Measurements from ENCODE around the gene NUP37.
"Not testable (repeated sequence)": the region's sequence is repeated elsewhere in the genome, so short reads cannot be mapped to it uniquely, and the experiment has no call there.

NUP37 gene, protein sequence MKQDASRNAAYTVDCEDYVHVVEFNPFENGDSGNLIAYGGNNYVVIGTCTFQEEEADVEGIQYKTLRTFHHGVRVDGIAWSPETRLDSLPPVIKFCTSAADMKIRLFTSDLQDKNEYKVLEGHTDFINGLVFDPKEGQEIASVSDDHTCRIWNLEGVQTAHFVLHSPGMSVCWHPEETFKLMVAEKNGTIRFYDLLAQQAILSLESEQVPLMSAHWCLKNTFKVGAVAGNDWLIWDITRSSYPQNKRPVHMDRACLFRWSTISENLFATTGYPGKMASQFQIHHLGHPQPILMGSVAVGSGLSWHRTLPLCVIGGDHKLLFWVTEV

DNA sequence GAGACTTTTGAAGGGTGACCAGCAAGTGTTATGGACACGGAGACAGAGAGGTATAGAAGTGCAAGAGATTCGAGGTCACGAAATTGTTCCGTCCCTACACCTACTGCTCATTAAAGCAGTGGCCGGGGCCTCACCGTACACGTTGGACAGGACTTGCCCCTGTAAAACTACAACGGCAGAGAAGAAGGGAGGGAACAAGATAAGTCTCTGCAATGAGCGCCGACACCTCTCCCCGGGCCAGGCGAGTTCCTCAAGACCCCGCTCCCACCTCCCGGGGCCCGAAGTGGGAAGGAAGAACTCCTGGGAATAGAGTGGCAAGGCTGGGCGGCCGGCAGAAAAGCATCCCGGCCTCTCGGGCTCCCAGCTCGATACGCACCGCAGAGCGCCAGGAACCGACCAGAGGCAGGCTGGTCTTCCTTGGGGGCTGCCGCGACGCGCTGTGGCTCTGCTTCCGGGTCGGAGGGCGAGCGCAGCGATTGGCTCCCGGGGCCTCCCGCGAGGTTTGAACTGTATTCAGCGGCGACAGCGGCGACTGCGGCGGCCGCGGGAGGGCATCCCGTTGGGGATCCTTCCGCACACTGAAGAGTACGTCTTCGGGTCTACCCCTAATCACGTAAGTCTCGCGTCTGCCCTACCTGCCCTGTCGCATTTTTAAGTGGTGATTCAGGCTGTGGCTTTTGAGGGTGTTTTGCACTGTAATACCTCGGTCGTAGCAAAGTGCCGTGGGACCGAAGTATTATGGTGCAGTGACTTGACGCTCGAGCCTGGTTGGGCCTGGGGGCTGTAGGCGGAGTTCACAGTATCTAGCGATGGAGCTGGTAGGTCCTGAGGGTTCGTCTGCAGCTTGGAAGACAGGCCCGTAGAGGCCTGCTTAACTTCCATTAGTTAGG, at the start of gene NUP37, which contains the start of gene PARPBP:
Gene NUP37 (minus strand): TSS at position 441 of the 890 bp plus-strand sequence. CDS start 1,596 bp downstream, outside the sequence.
Gene PARPBP (plus strand): TSS at position 510 of the 890 bp plus-strand sequence. CDS start 3,706 bp downstream, outside the sequence.
- H3K27ac ChIP-seq, result peak within 1 kb of the TSS; percentile 94
- TF ChIP-seq, protein P1, sequence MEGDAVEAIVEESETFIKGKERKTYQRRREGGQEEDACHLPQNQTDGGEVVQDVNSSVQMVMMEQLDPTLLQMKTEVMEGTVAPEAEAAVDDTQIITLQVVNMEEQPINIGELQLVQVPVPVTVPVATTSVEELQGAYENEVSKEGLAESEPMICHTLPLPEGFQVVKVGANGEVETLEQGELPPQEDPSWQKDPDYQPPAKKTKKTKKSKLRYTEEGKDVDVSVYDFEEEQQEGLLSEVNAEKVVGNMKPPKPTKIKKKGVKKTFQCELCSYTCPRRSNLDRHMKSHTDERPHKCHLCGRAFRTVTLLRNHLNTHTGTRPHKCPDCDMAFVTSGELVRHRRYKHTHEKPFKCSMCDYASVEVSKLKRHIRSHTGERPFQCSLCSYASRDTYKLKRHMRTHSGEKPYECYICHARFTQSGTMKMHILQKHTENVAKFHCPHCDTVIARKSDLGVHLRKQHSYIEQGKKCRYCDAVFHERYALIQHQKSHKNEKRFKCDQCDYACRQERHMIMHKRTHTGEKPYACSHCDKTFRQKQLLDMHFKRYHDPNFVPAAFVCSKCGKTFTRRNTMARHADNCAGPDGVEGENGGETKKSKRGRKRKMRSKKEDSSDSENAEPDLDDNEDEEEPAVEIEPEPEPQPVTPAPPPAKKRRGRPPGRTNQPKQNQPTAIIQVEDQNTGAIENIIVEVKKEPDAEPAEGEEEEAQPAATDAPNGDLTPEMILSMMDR (conservative IDR thresholded peaks at IDR 0.05), result peak; percentile 18
- peak; percentile 40 for TF ChIP-seq ZFX (IDR thresholded peaks at IDR 0.05)

DNA sequence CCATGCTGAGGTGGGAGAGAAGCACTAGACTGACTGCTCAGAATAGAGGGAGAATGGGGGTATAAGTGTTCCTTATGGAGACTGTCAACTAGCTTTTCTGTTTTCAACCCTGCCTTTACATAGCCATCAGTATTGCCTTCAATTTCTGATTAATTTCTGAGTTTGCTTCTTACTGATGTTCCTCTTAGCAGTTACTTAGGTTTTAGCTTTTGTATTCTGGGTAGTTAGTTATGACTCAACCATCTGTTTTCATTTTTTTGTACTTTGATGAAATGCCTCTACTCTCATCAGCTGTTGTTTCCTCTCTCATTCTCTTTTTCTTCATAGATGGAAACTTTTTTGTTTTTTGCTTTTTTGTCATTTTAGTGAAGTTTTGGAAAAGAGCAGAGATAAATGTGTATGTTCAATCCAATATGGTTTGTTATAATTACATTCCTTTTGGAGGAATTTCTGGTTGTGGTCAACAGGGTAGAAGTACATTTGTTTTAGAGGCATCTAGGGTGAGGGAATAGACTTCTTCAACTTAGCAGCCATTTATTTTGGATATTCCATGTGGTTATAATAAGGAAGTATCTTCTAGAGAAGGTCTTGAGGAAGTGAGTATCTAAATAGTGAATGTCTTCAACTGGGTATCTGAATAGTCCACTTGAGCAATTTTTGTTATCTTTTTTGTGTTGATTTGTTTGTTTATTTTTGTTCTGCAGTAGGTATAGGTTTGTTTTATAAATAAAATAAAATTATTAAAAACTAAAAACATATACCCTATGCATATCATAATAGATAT, 48.1 kb upstream of the NUP37 start:
- H3K27ac ChIP-seq, result no peak overlapping the region
- TF ChIP-seq, protein P1 (conservative IDR thresholded peaks at IDR 0.05), result no peak

DNA sequence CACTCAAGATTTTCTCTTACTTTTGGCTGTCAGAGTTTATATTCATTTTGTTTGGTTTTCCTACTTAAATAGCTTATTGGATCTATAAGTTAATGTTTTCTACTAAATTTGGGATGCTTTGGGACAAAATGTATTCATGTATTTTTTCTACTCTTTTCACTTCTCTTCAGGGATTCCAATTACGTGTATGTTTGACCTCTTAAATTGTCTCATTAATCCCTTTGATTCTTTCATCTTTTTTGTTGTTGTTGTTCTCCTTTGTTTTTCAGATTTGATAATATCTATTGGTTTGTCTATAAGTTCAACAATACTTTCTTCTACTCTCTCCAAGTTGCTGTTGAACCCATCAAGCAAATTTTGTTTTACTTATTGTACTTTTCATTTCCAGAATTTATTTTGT, 43.5 kb upstream of the NUP37 start:
- TF ChIP-seq, protein P1 (conservative IDR thresholded peaks at IDR 0.05), result no peak
- TF ChIP-seq ZFX (IDR thresholded peaks at IDR 0.05), result no peak
- H3K27ac ChIP-seq, result no peak overlapping the region

DNA sequence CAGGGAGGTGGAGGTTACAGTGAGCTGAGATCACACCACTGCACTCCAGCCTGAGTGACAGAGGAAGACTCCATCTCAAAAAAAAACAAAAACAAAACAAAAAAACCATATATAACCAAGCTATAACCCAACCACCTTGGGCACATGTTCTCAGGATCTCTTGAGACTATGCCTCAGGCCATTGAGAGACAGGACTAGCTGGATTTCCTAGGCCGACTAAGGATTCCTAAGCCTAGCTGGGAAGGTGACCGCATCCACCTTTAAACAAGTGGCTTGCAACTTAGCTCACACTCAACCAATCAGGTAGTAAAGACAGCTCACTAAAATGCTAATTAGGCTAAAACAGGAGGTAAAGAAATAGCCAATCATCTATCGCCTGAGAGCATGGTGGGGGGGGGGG, 35.3 kb upstream of the NUP37 start:
- not testable (repeated sequence) for H3K27ac ChIP-seq

DNA sequence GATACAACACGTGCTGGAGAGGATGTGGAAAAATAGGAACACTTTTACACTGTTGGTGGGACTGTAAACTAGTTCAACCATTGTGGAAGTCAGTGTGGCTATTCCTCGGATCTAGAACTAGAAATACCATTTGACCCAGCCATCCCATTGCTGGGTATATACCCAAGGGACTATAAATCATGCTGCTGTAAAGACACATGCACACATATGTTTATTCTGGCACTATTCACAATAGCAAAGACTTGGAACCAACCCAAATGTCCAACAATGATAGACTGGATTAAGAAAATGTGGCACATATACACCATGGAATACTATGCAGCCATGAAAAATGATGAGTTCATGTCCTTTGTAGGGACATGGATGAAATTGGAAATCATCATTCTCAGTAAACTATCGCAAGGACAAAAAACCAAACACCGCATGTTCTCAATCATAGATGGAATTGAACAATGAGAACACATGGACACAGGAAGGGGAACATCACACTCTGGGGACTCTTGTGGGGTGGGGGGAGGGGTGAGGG, 27.2 kb upstream of the NUP37 start:
- not testable (repeated sequence) for H3K27ac ChIP-seq

DNA sequence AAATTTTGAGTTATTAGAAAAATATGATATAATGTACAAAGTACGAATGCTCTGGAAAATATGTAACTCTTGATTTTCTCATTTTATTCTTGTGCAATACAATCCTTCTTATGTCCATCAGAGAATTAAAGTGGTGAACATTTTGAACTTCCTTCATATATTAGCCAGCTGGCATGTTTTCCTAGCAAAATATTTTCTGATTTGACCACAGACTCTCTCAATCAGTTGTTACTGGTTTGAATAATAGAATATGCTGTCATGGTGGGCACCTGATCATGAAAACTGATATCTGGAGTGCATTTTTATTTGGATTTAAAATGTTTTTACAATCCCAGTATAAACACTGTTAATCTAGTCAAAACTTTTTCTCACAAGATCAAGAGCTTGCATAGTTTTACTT, 24.3 kb upstream of the NUP37 start:
- H3K27ac ChIP-seq, result no peak overlapping the region
- TF ChIP-seq, protein P1 (conservative IDR thresholded peaks at IDR 0.05), result no peak
- no peak for TF ChIP-seq ZFX (IDR thresholded peaks at IDR 0.05)

DNA sequence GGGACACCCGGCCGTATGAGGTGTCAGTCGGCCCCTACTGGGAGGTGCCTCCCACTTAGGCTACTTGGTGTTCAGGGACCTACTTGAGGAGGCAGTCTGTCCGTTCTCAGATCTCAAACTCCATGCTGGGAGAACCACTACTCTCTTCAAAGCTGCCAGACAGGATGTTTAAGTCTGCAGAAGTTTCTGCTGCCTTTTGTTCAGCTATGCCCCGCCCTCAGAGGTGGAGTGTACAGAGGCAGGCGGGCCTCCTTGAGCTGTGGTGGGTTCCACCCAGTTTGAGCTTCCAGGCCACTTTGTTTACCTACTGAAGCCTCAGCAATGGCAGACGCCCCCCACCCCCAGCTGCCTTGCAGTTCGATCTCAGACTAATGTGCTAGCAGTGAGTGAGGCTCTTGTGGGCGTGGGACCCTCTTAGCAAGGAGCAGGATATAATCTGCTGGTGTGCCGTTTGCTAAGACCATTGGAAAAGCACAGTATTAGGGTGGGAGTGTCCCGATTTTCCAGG, 23.0 kb upstream of the NUP37 start:
- not testable (repeated sequence) for H3K27ac ChIP-seq

DNA sequence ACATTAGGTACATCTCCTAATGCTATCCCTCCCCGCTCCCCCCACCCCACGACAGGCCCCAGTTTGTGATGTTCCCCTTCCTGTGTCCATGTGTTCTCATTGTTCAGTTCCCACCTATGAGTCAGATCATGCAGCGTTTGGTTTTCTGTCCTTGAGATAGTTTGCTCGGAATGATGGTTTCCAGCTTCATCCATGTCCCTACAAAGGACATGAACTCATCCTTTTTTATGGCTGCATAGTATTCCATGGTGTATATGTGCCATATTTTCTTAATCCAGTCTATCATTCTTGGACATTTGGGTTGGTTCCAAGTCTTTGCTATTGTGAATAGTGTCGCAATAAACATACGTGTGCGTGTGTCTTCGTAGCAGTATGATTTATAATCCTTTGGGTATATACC, 17.7 kb upstream of the NUP37 start:
- H3K27ac ChIP-seq, result not testable (repeated sequence)

DNA sequence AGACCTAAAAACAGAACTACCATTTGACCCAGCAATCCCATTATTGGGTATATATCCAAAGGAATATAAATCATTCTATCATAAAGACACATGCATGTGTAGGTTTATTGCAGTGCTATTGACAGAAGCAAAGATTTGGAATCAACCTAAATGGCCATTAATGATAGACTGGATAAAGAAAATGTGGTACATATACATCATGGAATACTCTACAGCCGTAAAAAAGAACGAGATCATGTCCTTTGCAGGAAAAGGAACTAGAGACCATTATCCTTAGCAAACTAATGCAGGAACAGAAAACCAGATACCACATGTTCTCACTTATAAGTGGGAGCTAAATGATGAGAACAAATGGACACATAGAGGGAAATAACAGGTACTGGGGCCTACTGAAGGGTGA, 11.5 kb upstream of the NUP37 start:
- not testable (repeated sequence) for H3K27ac ChIP-seq

DNA sequence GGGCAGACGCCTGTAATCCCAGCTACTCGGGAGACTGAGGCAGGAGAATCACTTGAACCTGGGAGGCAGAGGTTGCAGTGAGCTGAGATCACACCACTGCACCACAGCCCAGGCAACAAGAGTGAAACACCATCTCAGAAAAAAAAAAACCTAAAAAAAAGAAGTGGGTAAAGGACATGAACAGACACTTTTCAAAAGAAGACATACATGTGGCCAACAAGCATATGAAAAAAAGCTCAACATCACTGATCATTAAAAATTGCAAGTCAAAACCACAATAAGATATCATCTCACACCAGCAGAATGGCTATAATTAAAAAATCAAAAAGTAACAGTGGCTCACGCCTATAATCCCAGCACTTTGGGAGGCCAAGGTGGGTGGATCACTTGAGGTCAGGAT, 10.8 kb upstream of the NUP37 start:
- H3K27ac ChIP-seq, result not testable (repeated sequence)

DNA sequence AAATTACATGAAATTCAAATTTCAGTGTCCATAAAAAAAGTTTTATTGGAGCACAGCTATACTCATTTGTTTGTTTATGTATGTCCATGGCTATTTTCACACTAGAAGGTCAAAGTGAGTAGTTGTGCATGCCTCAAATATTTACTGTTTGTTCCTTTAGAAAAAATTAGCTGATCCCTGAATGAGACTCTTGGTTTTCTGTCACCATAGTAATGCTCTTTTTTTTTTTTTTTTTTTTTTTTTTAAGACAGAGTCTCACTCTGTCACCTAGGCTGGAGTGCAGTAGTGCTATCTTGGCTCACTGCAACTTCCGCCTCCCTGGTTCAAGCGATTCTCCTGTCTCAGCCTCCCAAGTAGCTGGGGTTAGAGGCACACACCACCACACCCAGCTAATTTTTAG, 1.4 kb upstream of the NUP37 start:
- peak overlapping the region; percentile 94 for H3K27ac ChIP-seq

Data from C4-2B (cell line).